NCI-H1105 (cell line): ENCODE measurements around the gene LNX1.

Experiments
- DNase-seq: peaks from one replicate; lab custom pipeline; 2025; lab: John Stamatoyannopoulos, UW

The LNX1 gene

GRCh38 chr4:53535567-53535966 lies 55.7 kb downstream of the LNX1 start:
- no peak for DNase-seq

- DNase-seq: no peak
Observed at GRCh38 chr4:53534684-53535083, 56.6 kb downstream of the LNX1 start.

- no peak for DNase-seq
Observed at GRCh38 chr4:53532521-53532920, 58.8 kb downstream of the LNX1 start.

GRCh38 chr4:53531585-53532224 lies 59.6 kb downstream of the LNX1 start:
- no peak for DNase-seq

- DNase-seq: no peak
Observed at GRCh38 chr4:53529025-53529424, 62.3 kb downstream of the LNX1 start.

- DNase-seq: no peak
Observed at GRCh38 chr4:53527930-53528329, 63.4 kb downstream of the LNX1 start.

GRCh38 chr4:53527326-53527725 lies 64.0 kb downstream of the LNX1 start:
- DNase-seq: no peak

- DNase-seq: no peak
Observed at GRCh38 chr4:53522334-53522733, 69.0 kb downstream of the LNX1 start.

GRCh38 chr4:53520116-53520515 lies 71.2 kb downstream of the LNX1 start:
- no peak for DNase-seq

GRCh38 chr4:53518807-53519206 lies 72.5 kb downstream of the LNX1 start:
- no peak for DNase-seq

- DNase-seq: no peak
Observed at GRCh38 chr4:53515076-53515475, 76.2 kb downstream of the LNX1 start.

GRCh38 chr4:53514509-53514908 lies 76.8 kb downstream of the LNX1 start:
- no peak for DNase-seq

GRCh38 chr4:53512608-53513007 lies 78.7 kb downstream of the LNX1 start:
- no peak for DNase-seq

- DNase-seq: no peak
Observed at GRCh38 chr4:53511014-53511413, 80.3 kb downstream of the LNX1 start.

- no peak for DNase-seq
Observed at GRCh38 chr4:53510321-53510720, 81.0 kb downstream of the LNX1 start.

GRCh38 chr4:53508446-53508845 lies 82.8 kb downstream of the LNX1 start:
- no peak for DNase-seq

GRCh38 chr4:53507671-53508286 lies 83.5 kb downstream of the LNX1 start:
- peak; percentile 31 for DNase-seq

- DNase-seq: no peak
Observed at GRCh38 chr4:53507058-53507457, 84.2 kb downstream of the LNX1 start.

GRCh38 chr4:53505947-53506346 lies 85.3 kb downstream of the LNX1 start:
- DNase-seq: no peak

- no peak for DNase-seq
Observed at GRCh38 chr4:53502094-53502493, 89.2 kb downstream of the LNX1 start.

- DNase-seq: no peak
Observed at GRCh38 chr4:53501561-53501960, 89.7 kb downstream of the LNX1 start.

GRCh38 chr4:53500546-53500945 lies 90.7 kb downstream of the LNX1 start:
- no peak for DNase-seq

- DNase-seq: no peak
Observed at GRCh38 chr4:53499791-53500190, 91.5 kb downstream of the LNX1 start.

GRCh38 chr4:53498706-53499105 lies 92.6 kb downstream of the LNX1 start:
- DNase-seq: no peak
